Gastrocnemius medialis (tissue), 4 donors: ENCODE measurements around the gene SPAG5.

Experiments used
- POLR2A ChIP-seq, 2 donors: fragments of 450-650 bp; IDR thresholded peaks; one replicate each; pipeline ENCODE4 v1.6.1; 2017; ENCODE audit warnings: antibody characterized with exemption in 2 of 2, mild to moderate bottlenecking in 2 of 2, moderate library complexity in 2 of 2
- TF ChIP-seq, protein P1 (sequence below), 5 experiments: fragments of 450-650 bp in 3 of 5; fragments of 200-600 bp in 2 of 5; sonication (generic) in 2 of 5; IDR thresholded peaks in 4 of 5; conservative IDR thresholded peaks in 1 of 5; 1 replicate in 4 of 5; 2 replicates in 1 of 5; pipeline ENCODE4 v1.5.1; 2016 to 2019; ENCODE audit warnings: antibody characterized with exemption in 5 of 5, mild to moderate bottlenecking in 3 of 5, moderate library complexity in 3 of 5

GRCh38 chr17:28544402-28545140 is 54.3 kb downstream of the SPAG5 start:
- TF ChIP-seq, protein P1, sequence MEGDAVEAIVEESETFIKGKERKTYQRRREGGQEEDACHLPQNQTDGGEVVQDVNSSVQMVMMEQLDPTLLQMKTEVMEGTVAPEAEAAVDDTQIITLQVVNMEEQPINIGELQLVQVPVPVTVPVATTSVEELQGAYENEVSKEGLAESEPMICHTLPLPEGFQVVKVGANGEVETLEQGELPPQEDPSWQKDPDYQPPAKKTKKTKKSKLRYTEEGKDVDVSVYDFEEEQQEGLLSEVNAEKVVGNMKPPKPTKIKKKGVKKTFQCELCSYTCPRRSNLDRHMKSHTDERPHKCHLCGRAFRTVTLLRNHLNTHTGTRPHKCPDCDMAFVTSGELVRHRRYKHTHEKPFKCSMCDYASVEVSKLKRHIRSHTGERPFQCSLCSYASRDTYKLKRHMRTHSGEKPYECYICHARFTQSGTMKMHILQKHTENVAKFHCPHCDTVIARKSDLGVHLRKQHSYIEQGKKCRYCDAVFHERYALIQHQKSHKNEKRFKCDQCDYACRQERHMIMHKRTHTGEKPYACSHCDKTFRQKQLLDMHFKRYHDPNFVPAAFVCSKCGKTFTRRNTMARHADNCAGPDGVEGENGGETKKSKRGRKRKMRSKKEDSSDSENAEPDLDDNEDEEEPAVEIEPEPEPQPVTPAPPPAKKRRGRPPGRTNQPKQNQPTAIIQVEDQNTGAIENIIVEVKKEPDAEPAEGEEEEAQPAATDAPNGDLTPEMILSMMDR (IDR thresholded peaks at IDR 0.05 in 4 of 5, conservative IDR thresholded peaks at IDR 0.05 in 1 of 5) = no peak
- no peak for TF ChIP-seq POLR2A (IDR thresholded peaks at IDR 0.05)
